Skeletal muscle satellite cell (primary cell): Measurements from ENCODE around the gene RPRD1B.

ENCODE experiments used
- H3K27me3 ChIP-seq: 2 replicates; pipeline ENCODE4 v1.7.0; 2013; ENCODE audit warnings: low read length; ENCODE audit not compliant: control insufficient read depth, insufficient read depth
- H3K36me3 ChIP-seq: 2 replicates; pipeline ENCODE4 v1.7.0; 2013; ENCODE audit warnings: mild to moderate bottlenecking, control low read depth, low read length; ENCODE audit not compliant: insufficient read depth
- H3K4me1 ChIP-seq: 2 replicates; pipeline ENCODE4 v1.7.0; 2013; ENCODE audit warnings: low read length; ENCODE audit not compliant: control insufficient read depth, insufficient read depth
- H3K4me2 ChIP-seq: 2 replicates; pipeline ENCODE4 v1.7.0; 2013; ENCODE audit warnings: mild to moderate bottlenecking, low read length
- H3K4me3 ChIP-seq: 2 replicates; pipeline ENCODE4 v1.7.0; 2013; ENCODE audit warnings: low read length
- H3K9ac ChIP-seq: 2 replicates; pipeline ENCODE4 v1.7.0; 2013; ENCODE audit warnings: mild to moderate bottlenecking, low read depth, low read length, moderate library complexity
- H3K9me3 ChIP-seq: replicated peaks from 2 replicates; pipeline ENCODE4 v1.7.0; 2013; ENCODE audit warnings: mild to moderate bottlenecking, control low read depth, low read length

RPRD1B gene

DNA sequence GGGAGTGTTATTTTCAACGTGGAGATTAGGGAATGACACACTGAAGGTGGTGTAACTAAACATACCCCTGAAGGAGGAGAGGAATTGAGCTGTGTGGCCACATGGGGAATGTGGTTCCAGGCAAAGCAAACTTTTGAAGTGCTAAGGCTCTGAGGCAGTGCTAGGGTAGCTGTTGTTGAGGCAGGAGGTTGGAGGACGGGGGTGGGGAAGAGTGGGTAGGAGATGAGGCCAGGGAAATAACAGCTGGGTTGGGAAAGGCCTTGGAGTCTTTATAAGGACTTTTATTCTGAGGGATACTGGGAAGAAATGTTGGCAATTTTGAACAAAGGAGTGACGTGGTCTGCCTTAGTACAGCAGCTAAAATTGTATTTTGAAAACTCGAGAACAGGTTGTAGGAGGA, 13.0 kb downstream of the RPRD1B start:
- Histone ChIP-seq H3K9me3 (no peaks in the 10 kb centered on the region), H3K4me2 (no peak overlapping the region), H3K9ac (no peak overlapping the region), H3K36me3 (peaks cover 37% of the 10 kb centered on the region), H3K27me3 (no peaks in the 10 kb centered on the region), H3K4me3 (no peak overlapping the region), H3K4me1 (peaks cover 37% of the 10 kb centered on the region)

GRCh38 chr20:38049800-38050199, 16.3 kb downstream of the RPRD1B start:
- H3K9me3 ChIP-seq: no peaks in the 10 kb centered on the region
- no peak overlapping the region for H3K4me3 ChIP-seq
- H3K9ac ChIP-seq: no peak overlapping the region
- H3K4me1 ChIP-seq: peaks cover 24% of the 10 kb centered on the region
- peaks cover 22% of the 10 kb centered on the region for H3K36me3 ChIP-seq
- H3K4me2 ChIP-seq: peak overlapping the region; percentile 30
- H3K27me3 ChIP-seq: no peaks in the 10 kb centered on the region

DNA sequence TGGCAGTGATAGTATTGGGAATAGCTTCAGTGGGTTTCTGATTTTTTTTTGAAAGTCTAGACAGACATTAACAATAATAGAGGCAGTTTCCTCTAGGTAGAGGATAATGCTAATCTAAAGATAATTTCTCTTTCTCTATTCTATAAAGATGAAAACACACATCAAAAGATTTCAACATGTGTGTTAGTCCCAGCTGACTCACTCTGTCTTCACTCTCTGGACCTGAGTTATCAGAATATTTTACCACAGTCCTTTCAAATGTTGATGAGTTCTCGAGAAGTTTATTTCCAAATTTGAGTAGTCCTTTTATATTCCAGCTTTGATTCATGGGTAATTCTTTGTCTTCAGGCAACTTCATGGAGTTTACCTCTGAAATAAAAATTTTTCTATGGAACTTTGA, 17.1 kb downstream of the RPRD1B start:
- Histone ChIP-seq H3K9ac (no peak overlapping the region), H3K27me3 (no peaks in the 10 kb centered on the region), H3K9me3 (no peaks in the 10 kb centered on the region), H3K4me1 (peaks cover 23% of the 10 kb centered on the region), H3K4me3 (no peak overlapping the region), H3K36me3 (peaks cover 17% of the 10 kb centered on the region), H3K4me2 (no peak overlapping the region)

DNA sequence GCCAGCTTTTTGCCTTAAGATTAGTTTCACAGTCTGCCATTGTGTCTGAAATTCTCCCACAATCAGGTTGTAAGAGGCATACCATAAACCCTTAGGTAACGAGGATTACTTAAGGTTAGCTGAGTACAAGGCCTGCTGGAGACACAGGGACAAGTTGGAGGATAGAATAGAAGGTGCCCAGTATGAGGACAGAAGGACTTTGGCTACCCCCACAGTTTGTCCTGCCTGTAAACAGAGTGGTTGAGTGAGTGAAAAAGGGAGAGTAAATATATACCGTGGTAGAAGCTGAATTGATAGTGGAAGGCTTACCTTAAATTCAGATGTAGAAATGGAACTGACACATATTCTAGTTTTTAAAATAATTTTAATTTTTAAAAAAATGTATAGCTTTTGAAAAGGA, 19.3 kb downstream of the RPRD1B start:
- Histone ChIP-seq H3K9ac (no peak overlapping the region), H3K4me2 (no peak overlapping the region), H3K27me3 (no peaks in the 10 kb centered on the region), H3K4me3 (no peak overlapping the region), H3K36me3 (peaks cover 25% of the 10 kb centered on the region), H3K9me3 (no peaks in the 10 kb centered on the region), H3K4me1 (peaks cover 21% of the 10 kb centered on the region)

- Histone ChIP-seq H3K27me3 (no peaks in the 10 kb centered on the region), H3K36me3 (peaks cover 27% of the 10 kb centered on the region), H3K4me3 (no peak overlapping the region), H3K9me3 (no peaks in the 10 kb centered on the region), H3K4me1 (peaks cover 18% of the 10 kb centered on the region), H3K9ac (no peak overlapping the region), H3K4me2 (no peak overlapping the region)
These were observed 21.1 kb downstream of the RPRD1B start for GRCh38 chr20:38054647-38055046.

DNA sequence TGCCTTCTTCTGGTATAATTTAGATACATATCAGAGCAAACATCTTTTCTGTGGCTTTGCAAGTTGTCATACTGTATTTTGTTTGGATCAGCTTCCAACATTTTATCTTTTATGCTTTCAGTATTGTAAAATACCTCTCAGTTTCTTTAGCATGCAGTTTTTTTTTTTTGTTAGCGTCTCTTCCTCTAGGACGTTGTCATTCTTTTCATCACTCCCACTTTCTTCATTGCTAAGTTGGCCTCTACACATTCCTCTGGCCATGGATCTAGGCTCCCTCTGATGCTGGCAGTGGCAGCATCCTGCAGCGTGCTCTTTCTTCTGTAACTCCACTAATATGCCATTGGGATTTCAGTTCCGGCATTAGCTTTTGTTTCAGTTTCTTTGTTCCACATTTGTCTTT, 21.7 kb downstream of the RPRD1B start:
- no peaks in the 10 kb centered on the region for H3K9me3 ChIP-seq

DNA sequence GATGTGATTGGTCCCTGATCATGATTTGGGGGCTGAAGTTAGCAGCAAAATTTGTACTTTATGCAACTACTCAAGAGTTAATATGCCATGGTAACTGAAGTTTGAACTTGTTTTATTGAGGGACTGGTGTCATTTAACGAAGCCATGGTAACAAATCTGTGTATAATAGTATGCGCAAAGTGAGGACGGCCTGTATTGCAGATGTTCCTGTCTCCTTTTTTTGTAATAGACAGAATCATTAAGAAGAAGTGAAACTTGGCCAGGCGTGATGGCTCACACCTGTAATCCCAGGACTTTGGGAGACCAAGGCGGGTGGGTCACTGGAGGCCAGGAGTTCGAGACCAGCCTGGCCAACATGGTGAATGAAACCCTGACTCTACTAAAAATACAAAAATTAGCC, 22.3 kb downstream of the RPRD1B start:
- H3K27me3 ChIP-seq: no peaks in the 10 kb centered on the region
- H3K9ac ChIP-seq: no peak overlapping the region
- peaks cover 36% of the 10 kb centered on the region for H3K36me3 ChIP-seq
- no peak overlapping the region for H3K4me2 ChIP-seq
- no peak overlapping the region for H3K4me3 ChIP-seq
- H3K4me1 ChIP-seq: peaks cover 13% of the 10 kb centered on the region
- no peaks in the 10 kb centered on the region for H3K9me3 ChIP-seq

More for the DNA sequence above, 21.7 kb downstream of the RPRD1B start:
- Histone ChIP-seq H3K9ac (no peak overlapping the region), H3K4me3 (no peak overlapping the region), H3K4me1 (peaks cover 14% of the 10 kb centered on the region), H3K36me3 (peaks cover 32% of the 10 kb centered on the region), H3K4me2 (no peak overlapping the region), H3K27me3 (no peaks in the 10 kb centered on the region)

DNA sequence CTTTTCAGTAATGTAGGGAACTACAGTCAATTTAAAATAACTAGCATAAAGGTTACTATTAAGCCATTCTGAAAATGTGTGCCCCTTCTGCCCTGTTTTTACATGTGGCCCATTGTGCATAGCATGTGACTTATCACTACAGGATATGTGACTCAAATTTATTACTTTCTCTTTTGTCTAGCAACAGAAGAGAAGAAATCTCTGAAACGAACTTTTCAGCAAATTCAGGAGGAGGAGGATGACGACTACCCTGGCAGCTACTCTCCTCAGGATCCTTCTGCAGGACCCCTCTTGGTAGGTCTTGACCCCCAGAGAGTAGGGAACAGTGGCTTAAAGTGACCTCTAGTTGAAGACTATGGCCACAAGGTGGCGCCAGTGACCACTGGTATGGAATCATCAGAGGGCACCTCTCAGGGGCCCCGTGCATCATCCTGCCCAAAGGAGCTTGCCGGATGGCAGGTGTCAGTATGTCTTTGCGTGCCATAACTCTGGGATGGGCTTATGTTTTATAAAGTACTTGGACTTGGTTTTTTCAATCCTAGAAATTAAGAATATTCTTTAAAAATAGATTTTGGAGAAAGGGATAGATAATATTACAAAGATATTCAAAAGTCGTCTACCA, 23.9 kb downstream of the RPRD1B start:
- Histone ChIP-seq H3K4me1 (peaks cover 11% of the 10 kb centered on the region), H3K9ac (no peak overlapping the region), H3K36me3 (peaks cover 49% of the 10 kb centered on the region), H3K4me2 (no peak overlapping the region), H3K27me3 (no peaks in the 10 kb centered on the region), H3K4me3 (no peak overlapping the region), H3K9me3 (no peaks in the 10 kb centered on the region)

- Histone ChIP-seq H3K27me3 (no peaks in the 10 kb centered on the region), H3K4me2 (no peak overlapping the region), H3K4me1 (peaks cover 11% of the 10 kb centered on the region), H3K9ac (no peak overlapping the region), H3K9me3 (no peaks in the 10 kb centered on the region), H3K36me3 (peaks cover 63% of the 10 kb centered on the region), H3K4me3 (no peak overlapping the region)
These were observed 26.3 kb downstream of the RPRD1B start for GRCh38 chr20:38059832-38060231.

DNA sequence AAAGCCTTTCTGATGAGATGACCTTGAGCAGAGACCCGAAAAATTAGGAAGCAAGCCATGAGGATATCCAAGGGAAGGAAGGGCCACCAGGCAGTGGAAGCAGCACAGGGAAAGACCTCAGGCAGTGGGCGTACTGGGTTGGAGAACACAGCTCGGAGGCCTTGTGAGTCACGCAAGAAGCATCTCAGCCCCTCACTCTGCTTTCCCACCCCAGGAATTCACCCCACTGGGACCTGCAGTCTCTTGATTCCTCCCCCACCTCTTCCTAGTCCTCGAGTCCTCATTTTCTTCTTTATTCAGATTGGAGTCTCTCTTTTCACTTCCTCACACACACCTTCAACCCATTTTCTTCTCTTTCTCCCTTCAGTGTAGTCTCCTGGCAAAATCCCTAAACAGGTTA, 27.0 kb downstream of the RPRD1B start:
- no peaks in the 10 kb centered on the region for H3K27me3 ChIP-seq
- H3K4me2 ChIP-seq: no peak overlapping the region
- no peak overlapping the region for H3K4me3 ChIP-seq
- no peak overlapping the region for H3K9ac ChIP-seq
- H3K4me1 ChIP-seq: peaks cover 11% of the 10 kb centered on the region
- no peaks in the 10 kb centered on the region for H3K9me3 ChIP-seq
- peaks cover 70% of the 10 kb centered on the region for H3K36me3 ChIP-seq

GRCh38 chr20:38061109-38061508, 27.6 kb downstream of the RPRD1B start:
- H3K4me1 ChIP-seq: peaks cover 11% of the 10 kb centered on the region
- no peaks in the 10 kb centered on the region for H3K9me3 ChIP-seq
- H3K27me3 ChIP-seq: no peaks in the 10 kb centered on the region
- H3K4me3 ChIP-seq: no peak overlapping the region
- no peak overlapping the region for H3K4me2 ChIP-seq
- no peak overlapping the region for H3K9ac ChIP-seq
- peaks cover 76% of the 10 kb centered on the region for H3K36me3 ChIP-seq

GRCh38 chr20:38062890-38063289, 29.3 kb downstream of the RPRD1B start:
- Histone ChIP-seq H3K36me3 (peaks cover 78% of the 10 kb centered on the region), H3K27me3 (no peaks in the 10 kb centered on the region), H3K4me2 (no peak overlapping the region)

More at GRCh38 chr20:38062890-38063289, 29.3 kb downstream of the RPRD1B start:
- peaks cover 8% of the 10 kb centered on the region for H3K4me1 ChIP-seq
- no peak overlapping the region for H3K9ac ChIP-seq
- no peak overlapping the region for H3K4me3 ChIP-seq
- H3K9me3 ChIP-seq: no peaks in the 10 kb centered on the region
